Stimulated activated CD8-positive, alpha-beta memory T cell treated with anti-CD3 and anti-CD28 coated beads, Interleukin-15, amount 100 ng/mL, for 48 hours (primary cell): Measurements from ENCODE around the gene TNS1.

ENCODE experiments used
- DNase-seq, 2 donors: peaks; one replicate each; pipeline ENCODE4 v3.0.0-alpha.2; 2020; ENCODE audit warnings: low read depth in 2 of 2

Gene TNS1

DNA sequence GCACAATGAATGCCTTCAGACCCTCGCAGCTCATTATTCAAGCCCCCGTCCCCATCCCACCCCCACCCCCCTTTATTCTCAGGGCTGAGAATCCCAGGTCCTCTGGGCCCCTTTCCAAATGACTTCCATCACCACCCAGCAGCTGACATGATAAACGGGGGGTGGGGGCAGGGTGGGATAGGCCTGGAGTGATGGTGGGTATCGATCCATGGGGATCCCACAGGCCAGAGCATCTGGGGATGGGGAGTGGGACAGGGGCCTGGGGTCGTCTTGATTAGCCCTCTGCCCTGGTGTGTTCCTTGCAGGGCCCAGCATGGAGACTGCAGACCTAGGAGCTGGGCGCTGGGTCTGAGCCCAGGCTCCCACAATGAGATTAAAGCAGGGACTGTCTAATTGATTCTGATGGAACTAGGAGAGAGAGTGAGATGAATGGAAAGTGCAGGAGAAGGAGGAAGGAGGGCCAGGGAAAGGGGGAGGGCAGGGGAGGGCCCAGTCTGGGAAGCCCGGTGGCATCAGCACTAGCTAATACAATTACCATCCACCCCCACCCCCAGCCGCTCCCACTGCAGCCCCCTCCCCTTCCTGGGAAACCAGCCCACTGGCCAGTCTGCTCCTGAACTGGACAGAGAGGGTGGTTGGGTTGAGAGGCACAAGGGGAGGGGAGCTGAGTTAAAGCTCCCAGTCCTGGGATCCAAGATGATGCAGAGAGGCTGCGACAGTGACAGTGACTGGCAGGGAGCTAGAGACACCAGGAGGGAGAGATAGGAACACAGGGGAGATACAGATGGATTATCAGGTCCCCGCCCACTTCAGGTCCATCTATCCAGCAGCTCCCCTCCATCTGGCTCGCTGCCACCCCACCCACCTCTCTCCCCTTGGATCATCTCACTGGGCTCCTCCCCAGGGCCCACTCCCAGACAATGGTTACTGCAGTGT is 13.1 kb upstream of the TNS1 start:
- no peak for DNase-seq

DNA sequence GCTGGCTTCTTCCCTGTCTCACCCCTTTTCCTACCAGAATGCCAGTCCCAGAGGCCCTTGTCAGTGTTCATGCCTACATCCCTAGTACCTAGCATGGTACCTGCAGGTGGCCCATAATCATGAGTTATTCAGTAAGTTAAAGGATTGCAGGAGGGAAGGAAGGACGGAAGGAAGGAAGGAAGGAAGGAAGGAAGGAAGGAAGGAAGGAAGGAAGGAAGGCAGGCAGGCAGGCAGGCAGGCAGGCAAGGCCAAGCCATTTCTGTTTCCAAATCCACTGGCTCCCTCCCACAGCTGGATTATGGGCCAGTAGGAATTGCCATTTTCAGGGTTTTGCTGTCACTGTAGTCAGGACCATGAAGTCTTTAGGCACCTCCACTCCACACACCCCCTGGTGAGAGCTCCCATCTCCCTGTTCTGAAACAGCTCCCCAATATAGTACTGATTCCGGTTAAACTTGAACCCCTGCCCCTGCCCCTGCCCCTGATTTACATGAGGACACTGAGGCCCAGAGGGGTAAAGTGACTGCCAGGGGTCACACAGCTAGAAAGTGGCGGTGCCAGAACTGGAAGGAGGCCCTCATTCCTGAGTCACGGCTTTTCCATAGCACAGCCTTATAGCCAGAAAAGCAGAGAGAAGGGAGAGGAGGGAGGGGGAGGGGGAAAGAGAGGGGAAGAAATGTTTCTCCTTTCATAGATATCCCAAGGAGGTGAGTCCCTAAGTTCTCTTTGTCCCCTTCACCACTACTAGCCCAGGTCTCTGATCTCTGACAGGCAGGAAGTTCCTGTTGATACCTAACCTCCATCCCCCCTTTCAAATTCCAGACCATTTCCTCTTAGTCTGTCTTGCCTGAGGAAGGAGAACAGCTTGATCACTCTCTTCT is 12.2 kb upstream of the TNS1 start:
- DNase-seq, result no peak

DNA sequence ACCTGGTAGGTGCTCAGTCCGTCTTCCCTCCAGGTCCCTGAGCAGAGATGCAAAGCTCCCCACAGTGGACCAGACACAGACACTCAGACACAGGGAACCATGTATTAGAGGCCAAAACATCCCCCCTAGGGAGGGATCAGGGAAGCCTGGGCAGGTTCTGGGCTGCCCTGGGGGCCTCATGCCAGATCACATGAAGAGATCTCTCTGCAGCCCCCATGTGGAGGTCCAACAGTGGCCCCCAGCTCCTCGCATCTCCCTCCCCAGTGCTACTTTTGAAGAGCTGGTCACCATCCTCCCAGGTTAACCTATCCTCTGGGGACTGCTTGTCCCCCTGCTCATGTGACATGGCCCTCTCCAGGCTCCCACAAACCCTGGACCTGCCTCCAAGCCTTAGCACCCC is 10.5 kb upstream of the TNS1 start:
- no peak for DNase-seq

DNA sequence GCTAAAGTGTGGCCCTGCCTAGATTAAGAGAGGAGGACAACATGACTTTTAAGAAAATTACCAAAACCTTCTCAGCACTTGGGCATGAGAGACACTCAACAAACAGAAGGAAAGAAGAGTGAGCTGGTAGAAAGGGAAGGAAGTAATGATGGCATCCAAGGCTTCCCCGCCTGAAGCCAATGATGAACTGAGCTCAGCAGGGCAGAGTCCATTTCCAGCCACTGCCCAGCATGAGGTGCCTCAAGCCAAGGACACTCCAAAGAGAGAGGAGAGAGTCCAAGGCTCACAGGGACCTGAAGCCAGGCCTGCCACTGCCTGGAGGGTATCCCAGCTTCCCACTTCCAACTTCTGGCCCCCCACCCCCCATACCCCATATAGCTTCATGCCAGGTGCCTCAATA is 9.5 kb upstream of the TNS1 start:
- DNase-seq, result no peak

DNA sequence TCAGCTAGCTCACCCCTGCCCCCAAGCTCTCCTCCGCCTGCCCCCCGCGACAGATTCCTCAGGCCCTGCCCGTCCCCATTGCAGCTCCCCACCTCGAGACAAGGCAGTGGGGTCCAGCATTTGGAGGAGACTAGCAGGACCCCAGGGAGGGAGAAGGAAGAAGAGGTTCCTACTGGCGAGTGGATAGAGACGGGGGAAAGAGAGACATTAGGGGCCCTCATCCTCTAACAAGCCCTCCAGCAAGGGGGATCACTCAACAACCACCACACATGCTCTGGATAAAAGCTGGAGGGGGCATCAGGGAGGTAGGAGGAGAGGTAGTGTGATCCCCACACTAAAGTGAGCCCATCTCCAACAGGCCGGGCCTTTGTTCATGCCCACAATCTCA is 8.9 kb upstream of the TNS1 start:
- DNase-seq, result no peak

DNA sequence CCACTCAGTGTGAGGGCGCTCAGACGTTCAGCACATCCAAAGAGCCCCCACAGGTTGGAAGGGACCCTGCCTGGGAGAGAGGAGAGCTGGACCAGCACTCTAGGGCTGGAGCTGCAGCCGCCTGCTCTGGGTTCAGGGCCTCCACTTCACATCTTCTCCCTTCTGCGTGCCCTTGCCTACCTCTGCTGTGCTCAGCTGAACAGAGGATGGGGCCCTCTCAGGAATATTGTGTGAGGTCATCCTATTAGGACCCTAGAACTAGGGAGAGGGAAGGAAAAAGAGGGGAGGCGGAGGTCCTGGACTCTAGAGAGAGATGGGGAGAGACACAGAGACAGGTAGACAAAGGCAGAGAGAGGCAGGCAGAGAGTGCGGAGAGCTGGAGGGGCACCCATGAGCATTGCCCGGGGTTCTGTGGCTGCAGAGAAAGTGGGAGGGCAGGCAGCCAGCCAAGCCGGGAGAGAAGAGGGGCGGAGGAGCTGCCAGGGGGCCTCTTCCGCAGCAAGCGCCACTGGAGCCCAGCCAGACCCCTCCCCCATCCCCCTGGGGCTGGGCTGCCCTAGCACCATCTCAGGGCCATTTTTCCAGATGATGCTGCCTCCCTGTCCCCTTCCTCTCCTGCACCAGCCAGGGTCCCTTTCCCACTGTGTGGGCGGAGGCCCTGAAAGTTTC is 8.3 kb upstream of the TNS1 start:
- DNase-seq, result no peak

DNA sequence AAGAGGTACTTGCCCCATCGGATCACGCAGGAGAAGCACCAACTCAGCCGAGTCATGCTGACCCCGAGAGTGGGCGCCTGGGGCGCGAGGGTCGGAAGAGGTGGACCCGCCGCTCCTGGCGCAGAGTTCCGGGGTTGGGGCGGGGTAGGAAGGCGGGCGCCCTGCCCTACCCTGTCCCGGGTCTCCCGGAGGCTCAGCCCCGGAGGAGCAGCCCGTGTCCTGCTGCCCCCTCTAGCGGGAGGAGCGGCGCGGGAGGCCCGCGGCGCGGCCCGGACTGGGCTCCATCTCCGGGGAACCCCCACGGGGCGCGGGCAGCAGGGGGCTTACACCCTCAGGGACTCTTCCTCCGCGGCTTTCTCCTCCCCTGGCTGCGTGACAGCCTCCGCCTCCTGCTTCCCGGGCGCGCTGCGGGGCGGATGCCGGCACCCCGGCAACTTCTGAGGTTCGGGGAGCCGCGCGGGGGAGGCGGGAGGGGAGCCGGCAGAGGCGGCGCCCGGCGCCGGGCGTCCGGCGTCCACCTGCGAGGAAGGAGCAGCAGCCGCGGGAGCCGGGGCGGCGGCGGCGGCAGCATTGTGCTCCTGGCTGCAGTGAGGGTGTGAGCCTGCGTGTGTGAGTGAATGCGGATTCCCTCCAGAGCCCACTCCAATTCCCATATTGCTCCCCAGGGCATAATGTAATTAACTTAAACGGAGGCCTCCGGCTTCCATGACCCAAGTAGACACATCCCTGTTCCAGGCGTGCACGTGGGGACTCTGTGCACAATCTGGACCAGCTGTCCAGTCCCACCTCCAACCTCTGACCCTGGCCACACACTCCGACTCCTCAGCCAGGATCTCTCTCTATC is 7.6 kb upstream of the TNS1 start:
- no peak for DNase-seq

DNA sequence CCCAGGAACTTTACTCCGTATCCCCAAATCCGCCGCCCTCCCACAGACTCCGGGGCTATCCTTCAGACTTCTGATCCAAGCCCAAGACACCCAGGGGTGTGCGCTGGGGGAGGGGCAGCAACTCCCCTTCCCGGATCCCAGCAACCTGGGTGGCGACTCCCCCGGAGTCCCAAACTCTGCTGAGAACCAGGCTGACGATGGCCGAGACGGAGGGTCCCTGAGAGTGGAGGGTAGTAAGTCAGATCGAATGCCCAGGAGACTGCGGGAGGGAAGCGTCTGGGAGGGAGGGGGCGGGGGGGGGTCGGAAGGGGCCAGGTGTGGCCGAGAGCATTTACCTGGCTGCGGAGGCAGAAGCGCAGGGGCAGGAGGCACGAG is 7.0 kb upstream of the TNS1 start:
- DNase-seq, result no peak

DNA sequence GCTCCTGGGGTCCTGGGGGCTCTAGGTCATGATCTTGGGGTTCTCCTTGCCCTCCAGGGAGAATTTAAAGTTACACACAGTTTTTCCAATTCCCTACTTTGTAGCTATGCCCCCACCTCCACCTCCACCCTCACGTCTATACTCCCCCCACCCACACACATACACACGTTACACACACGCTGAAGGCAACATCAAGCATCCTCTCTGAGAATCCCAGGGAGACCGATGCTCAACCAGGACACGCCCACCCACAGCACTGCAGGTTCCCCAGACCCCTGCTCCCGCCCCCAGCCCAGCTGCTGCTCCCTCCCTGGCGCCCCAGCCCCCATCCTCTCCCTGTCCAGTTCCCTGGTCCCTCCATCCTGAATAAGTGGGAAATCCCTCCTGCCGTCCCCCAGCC is 6.4 kb upstream of the TNS1 start:
- DNase-seq, result no peak

DNA sequence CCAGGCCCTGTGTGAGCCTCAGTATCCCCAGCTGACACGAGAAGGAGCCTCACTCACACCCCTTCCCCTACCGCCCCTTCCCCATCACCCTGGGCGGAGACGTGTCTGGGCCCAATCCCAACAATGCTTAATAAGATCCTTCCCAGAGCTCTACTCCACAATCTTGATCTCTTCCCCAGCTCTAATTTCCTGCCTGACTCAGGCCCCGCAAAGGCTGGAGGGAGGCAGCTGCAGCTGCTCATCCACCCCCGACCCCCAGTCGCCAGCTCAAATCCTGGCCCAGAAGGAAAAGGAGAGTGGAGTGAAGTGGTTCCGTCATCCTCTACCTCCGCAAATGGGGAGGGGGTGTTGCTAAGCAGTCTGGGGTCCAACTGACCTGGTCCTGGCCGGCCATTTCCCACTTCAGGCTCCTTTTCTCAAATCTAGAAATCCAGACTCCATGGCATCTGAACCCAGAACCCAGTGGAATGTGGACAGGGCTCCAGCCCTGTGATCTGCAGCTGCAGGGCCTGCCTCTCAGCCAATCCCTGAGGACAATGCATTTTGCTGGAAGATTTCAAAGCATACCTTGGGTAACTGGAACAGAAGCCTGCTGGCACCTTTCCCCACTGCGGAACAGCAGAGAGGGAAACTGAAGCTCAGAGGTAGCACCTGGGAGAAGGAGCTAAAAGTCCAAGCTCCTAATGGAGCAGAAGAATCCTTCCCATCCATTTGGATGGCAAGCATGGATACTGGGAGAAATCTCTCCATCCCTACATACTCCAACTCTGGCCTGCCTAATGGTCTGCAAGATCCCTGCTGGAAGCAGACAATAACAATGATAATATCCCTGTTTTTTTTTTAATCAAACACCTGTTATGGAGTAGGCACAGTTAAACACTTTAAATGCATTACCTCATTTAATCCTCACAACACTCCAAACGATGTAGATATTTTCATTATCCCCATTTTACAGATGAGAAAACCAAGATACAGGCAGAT is 5.6 kb upstream of the TNS1 start:
- DNase-seq, result no peak

DNA sequence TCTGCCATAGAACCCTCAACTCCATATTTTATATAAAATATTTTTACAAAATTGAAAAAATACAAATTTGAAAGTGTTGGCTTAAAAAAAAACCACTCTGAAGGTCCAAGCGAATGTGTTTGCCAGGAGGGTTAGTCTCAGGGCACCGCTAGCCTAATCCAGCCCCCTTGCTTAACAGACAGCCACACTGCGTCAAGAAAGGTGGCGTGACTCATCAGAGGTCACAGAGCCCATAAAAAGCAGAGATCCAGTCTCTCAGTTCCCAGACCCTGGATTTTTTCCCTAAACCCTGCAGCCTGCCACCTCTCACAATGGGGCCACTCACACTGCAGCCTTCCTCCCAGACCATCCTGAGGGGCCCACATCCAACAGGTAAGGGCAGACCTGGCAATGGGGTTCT is 3.9 kb upstream of the TNS1 start:
- DNase-seq, result no peak

DNA sequence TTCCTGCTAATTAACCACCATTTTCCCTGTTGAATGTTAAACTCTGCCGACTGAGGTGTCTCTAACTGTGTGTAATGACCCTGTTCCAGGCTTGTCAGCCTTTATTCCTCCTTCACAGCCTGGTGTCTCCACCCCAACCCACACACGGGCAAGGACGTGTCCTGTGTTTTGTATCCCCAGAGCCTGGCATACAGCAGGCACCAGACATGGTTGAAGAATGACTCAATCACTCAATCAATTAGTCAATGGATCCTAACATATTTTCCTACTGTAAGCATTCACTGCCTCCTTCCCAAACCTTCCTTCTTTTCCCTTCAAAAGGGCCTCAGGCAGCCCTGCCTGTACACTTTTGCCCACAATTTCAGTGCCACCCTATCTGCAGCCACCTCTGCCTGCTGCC is 2.7 kb upstream of the TNS1 start:
- DNase-seq, result no peak

DNA sequence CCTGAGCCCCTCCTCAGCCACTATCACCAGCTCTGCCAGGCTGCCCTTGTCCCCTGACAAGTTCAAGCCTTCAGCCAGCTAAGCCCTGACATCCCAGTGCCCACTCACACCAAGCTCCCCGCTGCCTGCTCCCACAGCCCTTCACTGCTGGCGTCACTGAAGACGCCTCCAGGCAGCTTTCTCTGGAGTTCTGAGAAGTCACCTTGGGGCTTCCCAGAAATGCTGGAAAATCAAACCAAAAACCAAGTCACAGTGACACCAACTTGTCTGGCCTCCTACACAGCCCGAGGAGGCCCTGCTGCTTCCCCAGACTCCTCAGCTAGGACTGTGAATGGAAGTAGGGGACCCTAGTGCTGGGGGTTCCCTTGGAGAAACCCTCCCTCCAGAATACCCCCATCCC is 2.2 kb upstream of the TNS1 start:
- DNase-seq, result no peak

DNA sequence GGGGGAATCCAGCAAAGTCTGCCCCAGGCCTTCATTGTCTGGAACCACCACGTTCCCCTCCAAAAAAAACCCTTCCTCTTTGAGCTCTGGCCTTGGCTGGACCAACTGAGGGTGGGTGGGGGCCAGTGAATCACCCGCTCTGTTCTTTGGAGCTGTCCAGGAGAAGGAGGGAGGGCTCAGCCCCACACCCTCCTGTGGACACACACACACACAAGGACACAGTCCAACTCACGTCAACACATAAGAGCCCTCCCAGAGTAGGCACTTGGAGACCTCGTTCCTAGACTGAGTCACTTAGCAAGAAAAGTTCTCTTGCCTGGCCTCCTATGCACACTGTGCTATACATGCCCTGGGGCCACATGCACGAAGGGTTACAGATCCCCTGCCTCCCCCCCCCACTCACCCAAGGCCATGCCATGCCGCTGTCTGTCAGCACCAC is 1.2 kb upstream of the TNS1 start:
- no peak for DNase-seq

DNA sequence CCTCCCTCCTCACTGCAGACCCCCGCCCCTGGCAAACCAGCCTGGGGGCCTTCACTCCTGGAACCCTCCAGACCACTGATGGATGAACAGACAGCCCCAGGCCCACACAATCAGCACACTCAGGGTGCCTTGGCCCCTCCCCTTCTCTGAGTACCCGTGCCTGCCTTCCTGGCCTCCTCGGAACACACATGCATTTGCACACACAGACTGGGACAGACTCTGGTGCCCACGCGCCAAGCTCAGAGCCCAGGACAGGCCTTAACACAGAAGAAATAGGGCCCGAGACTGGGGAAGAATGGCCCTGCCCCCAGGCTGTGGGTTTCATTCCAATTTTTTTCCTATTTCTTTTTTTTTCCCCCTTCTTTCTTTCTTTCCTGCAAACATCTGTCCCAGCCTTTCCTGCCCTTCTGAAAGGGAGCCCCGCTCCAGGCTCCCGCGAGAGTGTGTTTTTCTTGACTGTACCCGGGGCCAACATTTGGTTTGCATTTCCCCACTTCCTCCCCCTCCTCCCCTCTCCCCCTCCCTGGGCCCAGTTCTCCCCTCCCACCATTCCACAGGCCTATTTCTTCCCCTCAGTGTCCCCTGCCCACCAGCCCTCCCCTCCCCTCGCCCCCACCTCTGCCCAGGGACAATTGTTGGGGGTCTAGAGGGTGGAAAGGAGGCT is 618 bp upstream of the TNS1 start:
- DNase-seq, result no peak

DNA sequence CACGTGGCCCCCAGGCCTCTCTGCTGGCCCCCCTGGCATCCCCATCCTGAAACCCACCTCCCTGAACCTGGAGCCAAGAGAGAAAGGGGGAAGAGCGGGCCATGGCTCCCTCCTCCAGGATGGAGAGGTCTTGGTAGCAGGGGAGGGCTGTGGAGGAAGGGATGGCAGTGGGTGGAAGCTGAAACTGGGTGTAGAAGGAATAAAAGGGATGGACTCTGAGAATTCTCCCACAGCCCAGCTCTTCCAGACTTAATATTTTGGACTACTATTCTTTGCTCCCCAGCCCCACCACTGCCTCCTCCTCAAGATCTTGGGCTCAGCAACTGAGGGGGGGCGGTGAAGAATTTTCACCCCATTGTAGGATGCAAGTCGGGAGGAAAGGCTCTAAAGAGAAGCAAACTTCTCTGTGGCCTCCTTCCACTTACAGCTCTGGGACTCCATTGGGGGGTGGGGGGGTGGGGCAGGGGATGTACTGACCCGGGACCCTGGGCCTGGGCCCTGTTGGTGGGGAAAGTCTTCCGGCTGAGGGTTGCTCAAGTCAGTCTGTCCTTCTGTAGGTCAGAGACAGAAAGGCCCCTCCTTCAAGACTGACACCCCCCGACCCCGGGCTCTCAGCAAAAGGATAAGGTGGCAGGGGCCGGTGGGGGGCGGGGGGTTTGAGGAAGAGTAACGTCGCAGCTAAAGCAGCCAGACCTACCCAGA is 501 bp downstream of the TNS1 start:
- DNase-seq, result no peak

DNA sequence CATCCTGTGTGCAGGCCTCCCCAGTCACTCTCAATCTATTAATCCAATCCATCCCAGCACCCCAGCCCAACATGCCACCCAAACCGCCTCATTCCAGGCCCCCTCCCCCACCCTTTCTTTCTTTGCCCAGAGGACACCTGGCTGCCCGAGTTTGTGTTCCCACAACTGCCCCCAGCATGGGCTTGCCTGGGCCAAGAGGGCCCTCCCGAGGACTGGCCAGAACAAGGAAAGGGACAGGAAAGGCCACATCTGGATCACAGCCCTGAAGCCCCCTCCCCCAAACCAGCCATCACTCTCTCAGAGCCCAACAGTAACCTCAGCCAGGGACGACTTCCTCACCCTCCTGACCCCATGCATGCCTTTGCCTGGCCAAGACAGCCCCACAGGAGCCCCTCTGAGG is 1.2 kb downstream of the TNS1 start:
- DNase-seq, result no peak

DNA sequence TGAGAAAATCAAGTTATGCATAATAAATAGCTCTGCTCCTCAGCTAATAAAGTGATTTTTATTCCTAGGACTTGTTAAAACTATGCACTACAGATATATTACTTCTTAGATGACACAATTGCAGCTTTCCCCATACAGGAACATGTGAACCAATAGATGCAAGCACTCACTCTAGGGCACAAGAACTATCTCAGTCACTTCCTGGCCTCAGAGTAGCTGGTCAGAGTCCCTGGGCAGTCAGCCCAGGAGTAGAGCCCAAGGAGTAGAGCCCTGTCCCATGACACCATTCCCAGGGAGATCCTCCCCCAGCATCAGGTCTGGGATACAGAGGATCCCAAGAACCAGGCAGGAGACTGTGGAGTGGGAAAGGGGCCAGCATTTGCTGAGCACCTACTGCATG is 2.7 kb downstream of the TNS1 start:
- no peak for DNase-seq

DNA sequence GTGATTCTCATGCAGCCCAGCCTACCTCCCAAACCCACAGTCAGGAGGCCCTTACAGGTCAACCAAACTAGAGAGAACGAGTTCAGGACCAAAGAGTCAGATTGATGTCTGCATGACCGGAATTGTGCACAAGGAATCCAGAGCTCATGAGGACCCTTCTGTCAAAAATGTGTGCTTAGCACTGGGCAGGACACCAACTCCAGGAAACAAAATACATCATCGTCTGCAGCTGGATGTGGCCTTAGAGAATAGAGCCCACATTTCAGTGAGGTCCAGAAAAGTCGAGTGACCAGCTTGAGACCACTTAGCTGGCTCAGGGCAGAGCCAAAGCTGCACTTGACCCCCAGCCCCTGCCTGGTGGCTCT is 3.2 kb downstream of the TNS1 start:
- no peak for DNase-seq
